GM18498 (cell line): Measurements from ENCODE around the gene BST2.

Experiments
- ATAC-seq: cut with Tn5 transposase; IDR thresholded peaks from one replicate; pipeline ENCODE4 v1.9.1; 2021; ENCODE audit warnings: mild to moderate bottlenecking, moderate library complexity; ENCODE audit not compliant: unreplicated experiment

The BST2 gene, protein sequence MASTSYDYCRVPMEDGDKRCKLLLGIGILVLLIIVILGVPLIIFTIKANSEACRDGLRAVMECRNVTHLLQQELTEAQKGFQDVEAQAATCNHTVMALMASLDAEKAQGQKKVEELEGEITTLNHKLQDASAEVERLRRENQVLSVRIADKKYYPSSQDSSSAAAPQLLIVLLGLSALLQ

DNA sequence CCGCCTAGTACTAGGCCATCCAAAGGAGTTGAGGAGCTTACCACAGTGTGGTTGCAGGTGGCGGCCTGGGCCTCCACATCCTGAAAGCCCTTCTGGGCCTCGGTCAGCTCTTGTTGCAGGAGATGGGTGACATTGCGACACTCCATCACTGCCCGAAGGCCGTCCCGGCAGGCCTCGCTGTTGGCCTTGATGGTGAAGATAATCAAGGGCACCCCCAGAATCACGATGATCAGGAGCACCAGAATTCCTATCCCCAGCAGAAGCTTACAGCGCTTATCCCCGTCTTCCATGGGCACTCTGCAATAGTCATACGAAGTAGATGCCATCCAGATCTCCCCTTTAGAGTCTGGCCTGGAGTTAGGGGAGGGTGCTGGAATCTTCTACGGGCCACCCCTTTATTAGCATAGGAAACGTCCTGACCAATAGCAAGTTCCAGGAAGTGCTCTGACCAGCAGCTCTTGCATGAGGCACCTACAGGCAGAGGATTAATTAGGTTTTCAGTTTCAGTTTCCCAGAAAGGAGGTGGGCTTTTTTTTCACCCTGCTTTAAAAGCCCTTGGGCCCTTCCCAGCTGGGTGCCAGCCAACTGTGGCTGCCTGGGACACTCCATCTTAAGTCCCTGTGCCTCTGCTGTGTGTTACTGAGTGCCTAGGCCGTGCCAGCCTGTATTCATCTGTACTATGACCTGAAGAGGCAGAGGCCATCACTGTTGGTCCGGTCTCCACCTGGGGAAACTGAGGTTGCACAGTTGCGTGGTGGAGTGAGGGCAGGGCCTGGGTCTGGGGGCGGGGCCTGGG lies at the start of gene BST2:
Gene BST2, minus strand, starts transcription at position 381 of the 796 bp plus-strand sequence. Its CDS starts 55 bp downstream, at position 326.
- peak; percentile 81 for ATAC-seq

DNA sequence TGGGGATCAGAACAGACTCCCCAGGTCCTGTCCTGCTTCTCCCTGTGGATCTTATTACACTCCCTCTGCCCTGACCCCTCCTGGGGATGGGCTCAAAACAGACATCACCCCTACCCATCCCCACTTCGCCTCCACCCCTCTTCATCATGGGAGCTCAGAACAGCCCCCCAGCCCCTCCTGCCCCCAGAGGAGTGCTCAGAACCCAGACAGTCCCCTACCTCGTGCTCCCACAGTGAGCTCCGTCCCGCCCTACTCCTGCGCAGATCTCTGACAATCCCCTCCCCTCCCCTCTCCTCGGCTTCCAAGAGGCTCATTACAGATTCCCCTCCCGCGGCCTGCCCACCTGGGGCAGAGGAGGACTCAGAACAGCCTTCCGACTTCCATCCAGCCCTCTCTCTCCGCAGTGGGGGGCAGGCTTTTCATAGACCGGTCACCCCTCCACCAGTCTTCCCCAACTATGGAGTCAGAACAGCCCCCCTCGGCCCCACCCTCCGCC lies 49.2 kb upstream of the BST2 start:
- no peak for ATAC-seq

- no peak for ATAC-seq
Observed at GRCh38 chr19:17451820-17452219, 46.4 kb upstream of the BST2 start.

DNA sequence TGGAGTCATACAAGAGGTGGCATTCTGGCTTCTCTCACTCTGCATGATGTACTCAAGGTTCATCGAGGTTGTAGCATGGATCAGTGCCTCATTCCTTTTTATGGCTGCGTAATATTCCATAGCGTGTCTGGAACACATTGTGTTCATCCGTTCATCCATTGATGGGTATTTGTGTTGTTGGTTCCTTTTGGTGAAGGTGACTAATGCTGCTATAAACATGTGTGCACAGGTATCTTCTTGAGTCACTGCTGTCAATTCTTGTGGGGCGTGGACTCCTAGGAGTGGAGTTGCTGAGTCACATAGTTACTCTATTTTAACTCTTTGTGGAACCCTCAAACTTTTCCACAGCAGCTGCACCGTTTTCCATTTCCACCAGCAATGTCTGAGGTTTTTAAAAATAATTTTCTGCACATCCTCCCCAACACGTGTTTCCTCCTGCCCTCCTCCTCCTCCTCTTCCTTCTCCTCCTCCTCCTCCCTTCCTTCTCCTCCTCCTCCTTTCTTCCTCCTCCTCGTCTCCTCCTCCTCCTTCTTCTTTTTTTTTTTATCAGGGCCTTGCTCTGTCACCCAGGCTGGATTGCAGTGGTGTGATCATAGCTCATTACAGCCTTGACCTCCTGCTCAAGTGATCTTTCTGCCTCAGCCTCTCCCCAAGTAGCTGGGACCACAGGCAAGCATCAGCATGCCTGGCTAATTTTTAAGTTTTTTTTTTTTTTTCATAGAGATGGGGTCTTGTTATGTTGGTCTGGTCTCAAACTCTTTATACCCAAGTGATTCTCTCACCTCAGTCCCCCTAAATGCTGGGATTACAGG lies 45.0 kb upstream of the BST2 start:
- ATAC-seq, result no peak

GRCh38 chr19:17448131-17448967 lies 42.9 kb upstream of the BST2 start, which contains the start of gene TMEM221:
TMEM221 (minus strand) TSS chr19:17448668; CDS start chr19:17448462, 206 bp downstream.
- ATAC-seq, result no peak

GRCh38 chr19:17447704-17448130 lies 42.3 kb upstream of the BST2 start:
- no peak for ATAC-seq

- ATAC-seq, result no peak
Observed at GRCh38 chr19:17445526-17446165, 40.2 kb upstream of the BST2 start.

- ATAC-seq, result no peak
Observed at GRCh38 chr19:17441241-17442021, 36.0 kb upstream of the BST2 start.

- ATAC-seq, result no peak
Observed at GRCh38 chr19:17436874-17437267, 31.4 kb upstream of the BST2 start.

GRCh38 chr19:17436094-17436873 lies 30.9 kb upstream of the BST2 start:
- ATAC-seq, result no peak

DNA sequence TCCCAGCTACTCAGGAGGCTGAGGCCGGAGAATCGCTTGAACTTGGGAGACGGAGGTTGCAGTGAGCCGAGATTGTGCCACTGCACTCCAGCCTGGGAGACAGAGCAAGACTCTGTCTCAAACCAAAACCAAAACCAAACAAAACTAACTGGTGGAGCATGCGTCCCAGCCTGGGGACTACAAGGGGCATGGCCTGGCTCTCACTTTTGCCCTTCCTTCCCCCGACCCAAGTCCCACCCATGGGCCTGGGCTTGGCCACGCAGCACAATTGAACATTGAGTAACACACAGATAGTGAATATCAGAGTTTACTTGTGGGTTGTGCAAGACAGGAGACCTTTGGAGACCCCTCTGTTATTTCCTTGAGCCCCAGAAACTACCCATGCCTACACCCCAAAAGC lies 29.8 kb upstream of the BST2 start:
- ATAC-seq, result no peak

DNA sequence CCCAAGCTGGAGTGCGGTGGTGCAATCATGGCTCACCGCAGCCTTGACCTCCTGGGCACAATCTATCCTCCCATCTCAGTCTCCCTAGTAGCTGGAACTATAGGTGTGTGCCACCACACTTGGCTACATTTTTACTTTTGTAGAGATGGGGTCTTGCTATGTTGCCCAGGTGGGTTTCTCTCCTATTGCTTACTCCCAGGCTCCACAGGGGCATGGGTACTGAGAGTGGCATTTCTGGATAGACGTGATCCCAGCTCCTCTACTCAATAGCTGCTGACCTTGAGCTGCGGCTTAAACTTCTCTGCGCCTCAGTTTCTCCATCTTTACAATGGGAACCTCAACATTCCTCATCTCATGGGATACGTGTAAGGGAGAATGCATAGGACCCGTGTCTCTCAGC lies 26.0 kb upstream of the BST2 start:
- ATAC-seq, result no peak

GRCh38 chr19:17429641-17430113 lies 24.2 kb upstream of the BST2 start:
- no peak for ATAC-seq

DNA sequence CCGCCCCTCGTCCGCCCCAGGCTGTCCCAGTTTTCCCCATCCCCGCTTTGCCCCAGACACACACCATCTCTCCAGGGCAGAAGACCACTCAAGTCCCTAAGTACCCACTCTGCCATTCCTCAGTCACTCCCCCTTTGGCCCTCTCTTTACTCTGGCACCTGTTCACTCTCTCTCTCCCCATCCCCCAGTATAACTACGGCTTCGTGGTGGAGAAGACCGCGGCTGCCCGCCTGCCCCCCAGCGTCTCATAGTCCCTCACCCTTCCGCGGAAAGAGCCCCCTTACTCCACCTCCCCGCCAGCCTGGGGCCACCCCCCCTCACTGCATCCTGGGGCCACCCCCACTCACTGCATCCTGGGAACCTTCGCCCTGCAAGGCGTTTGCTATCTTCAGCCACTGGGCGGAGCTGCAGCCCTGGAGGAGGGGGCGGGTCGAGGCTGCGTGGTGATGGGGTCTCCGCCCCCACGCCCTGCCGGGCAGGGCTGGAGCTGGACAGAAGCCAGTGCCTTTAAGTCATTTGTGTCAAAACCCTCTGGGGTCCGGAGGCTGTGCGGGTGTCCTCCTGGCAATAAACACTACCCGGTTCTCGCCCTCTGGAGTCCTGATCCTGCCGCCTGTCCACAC lies 19.4 kb upstream of the BST2 start:
- no peak for ATAC-seq

- ATAC-seq, result no peak
Observed at GRCh38 chr19:17423429-17424208, 18.2 kb upstream of the BST2 start.

DNA sequence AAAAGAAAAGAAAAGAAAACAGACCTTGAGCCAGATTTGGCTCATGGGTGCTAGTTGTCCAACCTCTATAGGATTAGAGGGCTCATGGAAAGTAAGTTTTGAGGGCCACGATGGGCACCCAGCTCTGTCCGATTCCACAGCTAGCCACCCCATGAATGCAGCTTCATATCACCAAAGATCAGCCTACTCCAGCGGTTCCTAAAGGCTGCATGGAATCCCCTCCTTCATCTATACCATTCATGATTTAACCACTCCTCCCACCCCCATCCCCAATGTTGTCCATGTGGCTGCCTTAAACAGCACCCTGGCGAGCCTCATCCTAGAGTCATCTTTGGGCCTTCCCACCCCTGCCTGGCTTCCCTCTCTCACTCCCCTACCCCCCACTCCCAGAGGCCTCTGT lies 16.5 kb upstream of the BST2 start:
- ATAC-seq, result no peak

DNA sequence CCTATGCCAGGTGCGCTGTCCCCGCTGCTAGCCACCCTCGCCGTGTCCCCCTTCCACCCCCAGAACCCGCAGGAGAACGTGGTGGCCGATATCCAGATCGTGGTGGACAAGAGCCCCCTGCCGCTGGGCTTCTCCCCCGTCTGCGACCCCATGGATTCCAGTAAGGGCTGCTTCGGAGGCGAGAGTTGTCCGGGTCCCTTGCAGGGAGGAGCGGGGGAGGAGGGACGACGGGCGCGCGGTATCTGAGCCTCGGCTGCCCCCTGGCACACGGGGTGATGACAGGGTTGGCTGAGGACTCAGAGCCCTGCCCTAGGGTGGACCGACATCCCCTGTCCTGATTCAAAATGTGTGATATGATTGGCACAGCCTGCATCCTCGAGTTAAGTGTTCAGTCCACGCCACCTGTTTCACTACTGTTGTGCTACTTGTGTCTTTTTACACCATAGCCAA lies 15.1 kb upstream of the BST2 start:
- peak; percentile 21 for ATAC-seq
